Activated effector memory CD4-positive, alpha-beta T cell treated with anti-CD3 and anti-CD28 coated beads, Interleukin-2, amount 50 U/mL, for 16 hours (primary cell): ENCODE measurements around the gene THAP2.

Experiments used
- DNase-seq: peaks from one replicate; pipeline ENCODE4 v3.0.0-alpha.2; 2020

The THAP2 gene

GRCh38 chr12:71704920-71705319, 40.8 kb downstream of the THAP2 start:
- no peak for DNase-seq

GRCh38 chr12:71708658-71709057, 44.6 kb downstream of the THAP2 start:
- DNase-seq, result no peak

- no peak for DNase-seq
Observed at GRCh38 chr12:71710276-71711125, 46.4 kb downstream of the THAP2 start.

- DNase-seq, result no peak
Observed at GRCh38 chr12:71718611-71719010, 54.5 kb downstream of the THAP2 start.

- no peak for DNase-seq
Observed at GRCh38 chr12:71719647-71720370, 55.7 kb downstream of the THAP2 start.

GRCh38 chr12:71721783-71722505, 57.8 kb downstream of the THAP2 start:
- no peak for DNase-seq

GRCh38 chr12:71725011-71725410, 60.9 kb downstream of the THAP2 start:
- DNase-seq, result no peak

GRCh38 chr12:71726548-71726947, 62.4 kb downstream of the THAP2 start:
- DNase-seq, result no peak

GRCh38 chr12:71727958-71728357, 63.9 kb downstream of the THAP2 start:
- no peak for DNase-seq
